ENCODE measurements around the gene GALNTL6. TPM values are rescaled to one million over a fixed set of nuclear protein-coding genes. Genes with fewer than 3 reads are reported as not detected.

The GALNTL6 gene
- total and polyA plus RNA-seq, 2 experiments from 2014 or later = 0.38 to 0.40 TPM

DNA sequence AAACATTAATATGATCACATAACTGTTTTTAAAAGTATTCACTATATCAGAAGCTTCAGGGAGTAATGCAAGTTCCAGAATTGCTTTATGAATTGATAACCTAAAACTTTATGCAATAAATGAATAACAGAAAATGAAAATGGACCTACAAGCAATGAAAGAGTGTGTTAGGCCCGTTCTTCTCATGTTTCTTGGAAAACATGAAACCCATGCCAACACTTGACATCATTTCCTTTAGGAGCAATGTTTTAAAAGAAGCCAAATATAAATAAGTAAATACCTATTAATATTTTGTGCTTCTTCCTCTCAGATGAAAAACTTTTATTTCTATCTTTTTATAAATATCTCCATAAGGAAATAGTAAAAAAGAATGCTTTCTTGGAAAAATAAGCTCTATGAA lies 1232.4 kb downstream of the GALNTL6 start:
- DNase-seq (ENCODE audit: low spot score) (no peak), ATAC-seq (no peak)
- TF ChIP-seq, protein P1, sequence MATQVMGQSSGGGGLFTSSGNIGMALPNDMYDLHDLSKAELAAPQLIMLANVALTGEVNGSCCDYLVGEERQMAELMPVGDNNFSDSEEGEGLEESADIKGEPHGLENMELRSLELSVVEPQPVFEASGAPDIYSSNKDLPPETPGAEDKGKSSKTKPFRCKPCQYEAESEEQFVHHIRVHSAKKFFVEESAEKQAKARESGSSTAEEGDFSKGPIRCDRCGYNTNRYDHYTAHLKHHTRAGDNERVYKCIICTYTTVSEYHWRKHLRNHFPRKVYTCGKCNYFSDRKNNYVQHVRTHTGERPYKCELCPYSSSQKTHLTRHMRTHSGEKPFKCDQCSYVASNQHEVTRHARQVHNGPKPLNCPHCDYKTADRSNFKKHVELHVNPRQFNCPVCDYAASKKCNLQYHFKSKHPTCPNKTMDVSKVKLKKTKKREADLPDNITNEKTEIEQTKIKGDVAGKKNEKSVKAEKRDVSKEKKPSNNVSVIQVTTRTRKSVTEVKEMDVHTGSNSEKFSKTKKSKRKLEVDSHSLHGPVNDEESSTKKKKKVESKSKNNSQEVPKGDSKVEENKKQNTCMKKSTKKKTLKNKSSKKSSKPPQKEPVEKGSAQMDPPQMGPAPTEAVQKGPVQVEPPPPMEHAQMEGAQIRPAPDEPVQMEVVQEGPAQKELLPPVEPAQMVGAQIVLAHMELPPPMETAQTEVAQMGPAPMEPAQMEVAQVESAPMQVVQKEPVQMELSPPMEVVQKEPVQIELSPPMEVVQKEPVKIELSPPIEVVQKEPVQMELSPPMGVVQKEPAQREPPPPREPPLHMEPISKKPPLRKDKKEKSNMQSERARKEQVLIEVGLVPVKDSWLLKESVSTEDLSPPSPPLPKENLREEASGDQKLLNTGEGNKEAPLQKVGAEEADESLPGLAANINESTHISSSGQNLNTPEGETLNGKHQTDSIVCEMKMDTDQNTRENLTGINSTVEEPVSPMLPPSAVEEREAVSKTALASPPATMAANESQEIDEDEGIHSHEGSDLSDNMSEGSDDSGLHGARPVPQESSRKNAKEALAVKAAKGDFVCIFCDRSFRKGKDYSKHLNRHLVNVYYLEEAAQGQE (IDR thresholded peaks at IDR 0.05; ENCODE audit: unreplicated experiment) = no peak
- TF ChIP-seq EZH2phosphoT487 (IDR thresholded peaks at IDR 0.05; ENCODE audit: unreplicated experiment) (no peak), ZNF114 (CRISPR knock-in tag; IDR thresholded peaks at IDR 0.05) (no peak), STAT1 (IDR thresholded peaks at IDR 0.05; ENCODE audit: unreplicated experiment) (no peak), NANOG (IDR thresholded peaks at IDR 0.05; ENCODE audit: borderline replicate concordance) (no peak), JUNB (IDR thresholded peaks at IDR 0.05; ENCODE audit: unreplicated experiment) (no peak), ZNF331 (CRISPR knock-in tag; IDR thresholded peaks at IDR 0.05; ENCODE audit: low read depth) (no peak), EZH2 (IDR thresholded peaks at IDR 0.05; ENCODE audit: low read depth, unreplicated experiment) (no peak), POLR2AphosphoS5 (IDR thresholded peaks at IDR 0.05; ENCODE audit: low read depth) (no peak), CREB1 (CRISPR knock-in tag; IDR thresholded peaks at IDR 0.05; ENCODE audit: low read depth) (no peak)
- TF ChIP-seq, protein P2, sequence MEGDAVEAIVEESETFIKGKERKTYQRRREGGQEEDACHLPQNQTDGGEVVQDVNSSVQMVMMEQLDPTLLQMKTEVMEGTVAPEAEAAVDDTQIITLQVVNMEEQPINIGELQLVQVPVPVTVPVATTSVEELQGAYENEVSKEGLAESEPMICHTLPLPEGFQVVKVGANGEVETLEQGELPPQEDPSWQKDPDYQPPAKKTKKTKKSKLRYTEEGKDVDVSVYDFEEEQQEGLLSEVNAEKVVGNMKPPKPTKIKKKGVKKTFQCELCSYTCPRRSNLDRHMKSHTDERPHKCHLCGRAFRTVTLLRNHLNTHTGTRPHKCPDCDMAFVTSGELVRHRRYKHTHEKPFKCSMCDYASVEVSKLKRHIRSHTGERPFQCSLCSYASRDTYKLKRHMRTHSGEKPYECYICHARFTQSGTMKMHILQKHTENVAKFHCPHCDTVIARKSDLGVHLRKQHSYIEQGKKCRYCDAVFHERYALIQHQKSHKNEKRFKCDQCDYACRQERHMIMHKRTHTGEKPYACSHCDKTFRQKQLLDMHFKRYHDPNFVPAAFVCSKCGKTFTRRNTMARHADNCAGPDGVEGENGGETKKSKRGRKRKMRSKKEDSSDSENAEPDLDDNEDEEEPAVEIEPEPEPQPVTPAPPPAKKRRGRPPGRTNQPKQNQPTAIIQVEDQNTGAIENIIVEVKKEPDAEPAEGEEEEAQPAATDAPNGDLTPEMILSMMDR (conservative IDR thresholded peaks at IDR 0.05; ENCODE audit: low read depth in 2 of 2) = no peak
- TF ChIP-seq, protein P3, sequence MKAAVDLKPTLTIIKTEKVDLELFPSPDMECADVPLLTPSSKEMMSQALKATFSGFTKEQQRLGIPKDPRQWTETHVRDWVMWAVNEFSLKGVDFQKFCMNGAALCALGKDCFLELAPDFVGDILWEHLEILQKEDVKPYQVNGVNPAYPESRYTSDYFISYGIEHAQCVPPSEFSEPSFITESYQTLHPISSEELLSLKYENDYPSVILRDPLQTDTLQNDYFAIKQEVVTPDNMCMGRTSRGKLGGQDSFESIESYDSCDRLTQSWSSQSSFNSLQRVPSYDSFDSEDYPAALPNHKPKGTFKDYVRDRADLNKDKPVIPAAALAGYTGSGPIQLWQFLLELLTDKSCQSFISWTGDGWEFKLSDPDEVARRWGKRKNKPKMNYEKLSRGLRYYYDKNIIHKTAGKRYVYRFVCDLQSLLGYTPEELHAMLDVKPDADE (IDR thresholded peaks at IDR 0.05) = no peak
- TF ChIP-seq, protein P4, sequence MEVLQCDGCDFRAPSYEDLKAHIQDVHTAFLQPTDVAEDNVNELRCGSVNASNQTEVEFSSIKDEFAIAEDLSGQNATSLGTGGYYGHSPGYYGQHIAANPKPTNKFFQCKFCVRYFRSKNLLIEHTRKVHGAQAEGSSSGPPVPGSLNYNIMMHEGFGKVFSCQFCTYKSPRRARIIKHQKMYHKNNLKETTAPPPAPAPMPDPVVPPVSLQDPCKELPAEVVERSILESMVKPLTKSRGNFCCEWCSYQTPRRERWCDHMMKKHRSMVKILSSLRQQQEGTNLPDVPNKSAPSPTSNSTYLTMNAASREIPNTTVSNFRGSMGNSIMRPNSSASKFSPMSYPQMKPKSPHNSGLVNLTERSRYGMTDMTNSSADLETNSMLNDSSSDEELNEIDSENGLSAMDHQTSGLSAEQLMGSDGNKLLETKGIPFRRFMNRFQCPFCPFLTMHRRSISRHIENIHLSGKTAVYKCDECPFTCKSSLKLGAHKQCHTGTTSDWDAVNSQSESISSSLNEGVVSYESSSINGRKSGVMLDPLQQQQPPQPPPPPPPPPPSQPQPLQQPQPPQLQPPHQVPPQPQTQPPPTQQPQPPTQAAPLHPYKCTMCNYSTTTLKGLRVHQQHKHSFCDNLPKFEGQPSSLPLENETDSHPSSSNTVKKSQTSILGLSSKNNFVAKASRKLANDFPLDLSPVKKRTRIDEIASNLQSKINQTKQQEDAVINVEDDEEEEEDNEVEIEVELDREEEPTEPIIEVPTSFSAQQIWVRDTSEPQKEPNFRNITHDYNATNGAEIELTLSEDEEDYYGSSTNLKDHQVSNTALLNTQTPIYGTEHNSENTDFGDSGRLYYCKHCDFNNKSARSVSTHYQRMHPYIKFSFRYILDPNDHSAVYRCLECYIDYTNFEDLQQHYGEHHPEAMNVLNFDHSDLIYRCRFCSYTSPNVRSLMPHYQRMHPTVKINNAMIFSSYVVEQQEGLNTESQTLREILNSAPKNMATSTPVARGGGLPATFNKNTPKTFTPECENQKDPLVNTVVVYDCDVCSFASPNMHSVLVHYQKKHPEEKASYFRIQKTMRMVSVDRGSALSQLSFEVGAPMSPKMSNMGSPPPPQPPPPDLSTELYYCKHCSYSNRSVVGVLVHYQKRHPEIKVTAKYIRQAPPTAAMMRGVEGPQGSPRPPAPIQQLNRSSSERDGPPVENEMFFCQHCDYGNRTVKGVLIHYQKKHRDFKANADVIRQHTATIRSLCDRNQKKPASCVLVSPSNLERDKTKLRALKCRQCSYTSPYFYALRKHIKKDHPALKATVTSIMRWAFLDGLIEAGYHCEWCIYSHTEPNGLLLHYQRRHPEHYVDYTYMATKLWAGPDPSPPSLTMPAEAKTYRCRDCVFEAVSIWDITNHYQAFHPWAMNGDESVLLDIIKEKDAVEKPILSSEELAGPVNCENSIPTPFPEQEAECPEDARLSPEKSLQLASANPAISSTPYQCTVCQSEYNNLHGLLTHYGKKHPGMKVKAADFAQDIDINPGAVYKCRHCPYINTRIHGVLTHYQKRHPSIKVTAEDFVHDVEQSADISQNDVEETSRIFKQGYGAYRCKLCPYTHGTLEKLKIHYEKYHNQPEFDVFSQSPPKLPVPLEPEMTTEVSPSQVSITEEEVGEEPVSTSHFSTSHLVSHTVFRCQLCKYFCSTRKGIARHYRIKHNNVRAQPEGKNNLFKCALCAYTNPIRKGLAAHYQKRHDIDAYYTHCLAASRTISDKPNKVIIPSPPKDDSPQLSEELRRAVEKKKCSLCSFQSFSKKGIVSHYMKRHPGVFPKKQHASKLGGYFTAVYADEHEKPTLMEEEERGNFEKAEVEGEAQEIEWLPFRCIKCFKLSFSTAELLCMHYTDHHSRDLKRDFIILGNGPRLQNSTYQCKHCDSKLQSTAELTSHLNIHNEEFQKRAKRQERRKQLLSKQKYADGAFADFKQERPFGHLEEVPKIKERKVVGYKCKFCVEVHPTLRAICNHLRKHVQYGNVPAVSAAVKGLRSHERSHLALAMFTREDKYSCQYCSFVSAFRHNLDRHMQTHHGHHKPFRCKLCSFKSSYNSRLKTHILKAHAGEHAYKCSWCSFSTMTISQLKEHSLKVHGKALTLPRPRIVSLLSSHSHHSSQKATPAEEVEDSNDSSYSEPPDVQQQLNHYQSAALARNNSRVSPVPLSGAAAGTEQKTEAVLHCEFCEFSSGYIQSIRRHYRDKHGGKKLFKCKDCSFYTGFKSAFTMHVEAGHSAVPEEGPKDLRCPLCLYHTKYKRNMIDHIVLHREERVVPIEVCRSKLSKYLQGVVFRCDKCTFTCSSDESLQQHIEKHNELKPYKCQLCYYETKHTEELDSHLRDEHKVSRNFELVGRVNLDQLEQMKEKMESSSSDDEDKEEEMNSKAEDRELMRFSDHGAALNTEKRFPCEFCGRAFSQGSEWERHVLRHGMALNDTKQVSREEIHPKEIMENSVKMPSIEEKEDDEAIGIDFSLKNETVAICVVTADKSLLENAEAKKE (CRISPR knock-in tag; IDR thresholded peaks at IDR 0.05) = no peak
- no peaks in the 10 kb centered on the region for H3K36me3 ChIP-seq (ENCODE audit: insufficient read depth)
- peaks cover 8% of the 10 kb centered on the region; the same call in 1 of the 2 replicates for H3K4me1 ChIP-seq (ENCODE audit: insufficient read depth)
- no peaks in the 10 kb centered on the region for H4K20me1 ChIP-seq (replicated peaks; ENCODE audit: insufficient read depth)
- Mint-ChIP-seq H3K36me3 (ENCODE audit: low read depth) (no peaks in the 10 kb centered on the region), H3K4me1 (peaks cover 18% of the 10 kb centered on the region), H3K4me3 (no peak overlapping the region), H3K9me3 (peaks cover 13% of the 10 kb centered on the region; the same call in 1 of the 3 replicates), H3K27me3 (ENCODE audit: insufficient read depth, low read depth, poor library complexity) (peaks cover 5% of the 10 kb centered on the region), H3K27ac (no peak overlapping the region)
- H2AFZ ChIP-seq = no peak overlapping the region
- no peak overlapping the region for H3K4me3 ChIP-seq
- no peaks in the 10 kb centered on the region for H3K9me2 ChIP-seq (ENCODE audit: insufficient read depth)
- H3K27me3 ChIP-seq (ENCODE audit: insufficient read depth) = no peaks in the 10 kb centered on the region
- no peak overlapping the region for H3K4me2 ChIP-seq
- H3K27ac ChIP-seq (ENCODE audit: low read depth) = no peak overlapping the region
- H3K79me2 ChIP-seq (replicated peaks; ENCODE audit: insufficient read depth) = no peaks in the 10 kb centered on the region
- no peaks in the 10 kb centered on the region for H3F3A ChIP-seq (replicated peaks; ENCODE audit: low read depth)
